ENCODE data around the gene FOXD3. TPM values are rescaled to one million over a fixed set of nuclear protein-coding genes. Genes with fewer than 3 reads are reported as not detected.

Gene FOXD3
- total RNA-seq, 1 donor from 2014 or later: 0.70 TPM

DNA sequence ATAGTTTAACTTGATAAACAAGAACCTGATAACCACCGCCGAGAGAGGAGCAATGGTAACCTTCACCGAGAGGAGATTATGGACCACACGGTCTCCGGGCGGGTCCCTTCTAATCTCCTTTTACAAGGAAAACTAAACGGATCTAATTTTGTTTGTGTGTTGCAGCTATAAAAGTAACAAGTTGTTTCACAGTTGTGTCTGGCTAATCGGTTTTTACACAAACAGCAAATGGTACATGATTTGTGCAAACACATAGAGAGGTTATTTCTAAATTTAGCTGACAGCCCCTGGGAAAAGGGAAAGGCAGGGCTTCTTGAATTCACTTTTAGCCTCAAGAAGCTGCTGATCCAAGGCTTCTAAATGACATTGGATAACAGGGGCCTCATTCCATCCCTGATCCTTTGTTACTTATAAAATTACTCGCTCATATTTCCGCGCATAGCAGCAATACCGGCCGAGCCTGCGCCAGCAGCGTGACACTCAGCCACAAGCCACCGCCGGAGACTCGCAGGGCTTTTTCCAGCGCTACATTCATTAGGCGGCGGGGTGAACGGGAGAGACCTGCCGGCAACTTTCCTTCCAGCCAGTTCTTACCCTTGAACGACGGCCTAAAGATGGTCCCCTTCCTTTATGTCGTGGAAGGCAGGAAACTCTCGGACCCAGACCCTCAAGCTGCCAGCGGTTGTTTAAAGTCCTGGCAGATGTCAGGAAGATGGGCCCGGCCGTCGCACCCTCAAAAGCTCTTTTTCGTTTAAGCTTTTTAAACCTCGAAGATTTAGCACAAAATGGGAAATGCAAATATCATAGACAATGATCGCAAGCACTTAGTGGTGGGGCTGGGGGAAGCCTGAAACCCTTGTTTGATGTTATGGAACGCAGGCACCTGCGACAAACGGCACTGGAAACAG is 4.4 kb downstream of the FOXD3 start:
- no peaks in the 10 kb centered on the region for H3K9me3 Mint-ChIP-seq
- peaks cover 82% of the 10 kb centered on the region for H3K27me3 Mint-ChIP-seq
- H3K27ac Mint-ChIP-seq: no peak overlapping the region
- TF ChIP-seq, protein P1, sequence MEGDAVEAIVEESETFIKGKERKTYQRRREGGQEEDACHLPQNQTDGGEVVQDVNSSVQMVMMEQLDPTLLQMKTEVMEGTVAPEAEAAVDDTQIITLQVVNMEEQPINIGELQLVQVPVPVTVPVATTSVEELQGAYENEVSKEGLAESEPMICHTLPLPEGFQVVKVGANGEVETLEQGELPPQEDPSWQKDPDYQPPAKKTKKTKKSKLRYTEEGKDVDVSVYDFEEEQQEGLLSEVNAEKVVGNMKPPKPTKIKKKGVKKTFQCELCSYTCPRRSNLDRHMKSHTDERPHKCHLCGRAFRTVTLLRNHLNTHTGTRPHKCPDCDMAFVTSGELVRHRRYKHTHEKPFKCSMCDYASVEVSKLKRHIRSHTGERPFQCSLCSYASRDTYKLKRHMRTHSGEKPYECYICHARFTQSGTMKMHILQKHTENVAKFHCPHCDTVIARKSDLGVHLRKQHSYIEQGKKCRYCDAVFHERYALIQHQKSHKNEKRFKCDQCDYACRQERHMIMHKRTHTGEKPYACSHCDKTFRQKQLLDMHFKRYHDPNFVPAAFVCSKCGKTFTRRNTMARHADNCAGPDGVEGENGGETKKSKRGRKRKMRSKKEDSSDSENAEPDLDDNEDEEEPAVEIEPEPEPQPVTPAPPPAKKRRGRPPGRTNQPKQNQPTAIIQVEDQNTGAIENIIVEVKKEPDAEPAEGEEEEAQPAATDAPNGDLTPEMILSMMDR (conservative IDR thresholded peaks at IDR 0.05): no peak
- DNase-seq (ENCODE audit: extremely low spot score, unreplicated experiment): no peak
- no peaks in the 10 kb centered on the region for H3K36me3 Mint-ChIP-seq
- H3K4me1 Mint-ChIP-seq (ENCODE audit: unreplicated experiment): peaks cover 6% of the 10 kb centered on the region
- H3K4me3 Mint-ChIP-seq: peak overlapping the region; percentile 57

DNA sequence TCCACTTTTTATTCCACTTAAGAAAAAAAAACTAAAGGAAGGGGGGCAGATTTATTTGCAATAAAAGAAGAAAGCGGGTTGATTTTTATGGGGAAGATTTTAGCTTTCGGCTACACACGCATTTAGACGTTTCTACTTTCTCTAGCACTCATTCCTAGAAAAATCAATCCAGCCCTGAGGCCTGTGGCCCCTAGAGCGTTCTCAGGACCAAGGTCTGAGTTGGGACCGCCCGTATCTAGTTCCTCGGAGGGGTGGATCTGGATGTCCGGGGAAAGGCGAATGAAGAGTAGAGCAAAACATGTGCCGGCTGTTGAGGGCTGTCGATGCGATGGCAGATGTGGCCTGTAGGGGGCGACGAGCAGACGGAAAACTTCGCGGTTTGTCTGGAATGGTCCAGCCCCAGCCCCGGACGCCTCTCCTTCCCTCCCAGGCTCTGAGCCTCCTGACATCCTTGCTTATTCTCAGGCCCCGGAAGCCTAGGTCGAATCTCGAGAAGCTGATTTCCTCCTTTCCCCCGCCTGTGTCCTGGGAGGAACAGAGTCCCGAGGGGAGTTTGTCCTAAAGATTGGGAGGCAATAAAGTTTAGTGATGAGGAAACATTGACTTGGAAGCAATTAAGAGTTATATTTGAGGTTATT is 5.2 kb downstream of the FOXD3 start:
- peaks cover 84% of the 10 kb centered on the region for H3K27me3 Mint-ChIP-seq
- peak overlapping the region; percentile 67 for H3K4me3 Mint-ChIP-seq
- no peaks in the 10 kb centered on the region for H3K36me3 Mint-ChIP-seq
- TF ChIP-seq, protein P1 (conservative IDR thresholded peaks at IDR 0.05): peak; percentile 92
- H3K4me1 Mint-ChIP-seq (ENCODE audit: unreplicated experiment): peaks cover 5% of the 10 kb centered on the region
- H3K27ac Mint-ChIP-seq: no peak overlapping the region
- no peaks in the 10 kb centered on the region for H3K9me3 Mint-ChIP-seq
- DNase-seq (ENCODE audit: extremely low spot score, unreplicated experiment): peak; percentile 84

- Mint-ChIP-seq H3K36me3 (no peaks in the 10 kb centered on the region), H3K4me3 (peak overlapping the region; percentile 67), H3K4me1 (ENCODE audit: unreplicated experiment) (peaks cover 5% of the 10 kb centered on the region), H3K27me3 (peaks cover 89% of the 10 kb centered on the region), H3K27ac (no peak overlapping the region), H3K9me3 (no peaks in the 10 kb centered on the region)
- TF ChIP-seq, protein P1 (conservative IDR thresholded peaks at IDR 0.05): no peak
- DNase-seq (ENCODE audit: extremely low spot score, unreplicated experiment): no peak
Measured at GRCh38 chr1:63328122-63328521, 5.8 kb downstream of the FOXD3 start.

DNA sequence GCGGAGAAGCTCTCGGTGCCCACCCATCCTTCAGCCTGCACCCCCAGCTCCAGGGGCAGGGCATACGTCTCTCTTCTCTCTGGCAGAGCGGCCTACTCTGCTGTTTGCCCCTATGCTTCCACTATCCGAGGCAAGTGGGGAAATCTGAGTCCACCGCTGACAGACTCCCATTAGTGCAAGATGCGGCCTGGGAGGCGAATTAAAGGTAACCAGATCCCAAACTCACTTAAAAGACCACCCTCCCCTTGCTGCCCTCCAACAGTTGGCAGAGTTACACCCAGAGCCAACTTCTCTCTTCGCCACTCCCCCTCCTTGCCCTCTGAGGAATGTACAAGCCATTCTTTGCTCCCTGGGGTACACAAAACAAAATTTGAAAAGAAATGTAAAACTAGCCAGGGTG is 6.4 kb downstream of the FOXD3 start:
- H3K4me3 Mint-ChIP-seq: no peak overlapping the region

GRCh38 chr1:63329621-63330330 is 7.4 kb downstream of the FOXD3 start:
- TF ChIP-seq, protein P1 (conservative IDR thresholded peaks at IDR 0.05): no peak
- H3K27ac Mint-ChIP-seq: peak overlapping the region; percentile 50
- H3K36me3 Mint-ChIP-seq: no peaks in the 10 kb centered on the region
- no peak for DNase-seq (ENCODE audit: extremely low spot score, unreplicated experiment)
- H3K4me3 Mint-ChIP-seq: peak overlapping the region; percentile 16
- peaks cover 5% of the 10 kb centered on the region for H3K4me1 Mint-ChIP-seq (ENCODE audit: unreplicated experiment)
- H3K9me3 Mint-ChIP-seq: no peaks in the 10 kb centered on the region
- peaks cover 95% of the 10 kb centered on the region for H3K27me3 Mint-ChIP-seq

More for the DNA sequence above, 6.4 kb downstream of the FOXD3 start:
- peaks cover 91% of the 10 kb centered on the region for H3K27me3 Mint-ChIP-seq
- no peaks in the 10 kb centered on the region for H3K36me3 Mint-ChIP-seq
- no peak overlapping the region for H3K27ac Mint-ChIP-seq
- TF ChIP-seq, protein P1 (conservative IDR thresholded peaks at IDR 0.05): no peak
- DNase-seq (ENCODE audit: extremely low spot score, unreplicated experiment): no peak
- H3K4me1 Mint-ChIP-seq (ENCODE audit: unreplicated experiment): peaks cover 5% of the 10 kb centered on the region
- no peaks in the 10 kb centered on the region for H3K9me3 Mint-ChIP-seq

Data from type B pancreatic cell (in vitro differentiated cells).